PC-9 (cell line): ENCODE measurements around the gene MOV10. TPM values are rescaled to one million over a fixed set of nuclear protein-coding genes. Genes with fewer than 3 reads are reported as not detected.

Experiments
- BruUV-seq: library from RNA; stranded (reverse); fragments of 400-500 nt; replicated peaks from 2 replicates; lab custom pipeline; 2021; lab: Mats Ljungman, UMichigan
- CTCF ChIA-PET: fragments of 300-600 bp; sonication (Branson Sonifier 250); formaldehyde crosslinking; loops from one replicate; lab custom pipeline; 2022; ENCODE audit warnings: antibody characterized with exemption; lab: Charles Lee
- POLR2A ChIA-PET: fragments of 300-600 bp; sonication (Branson Sonifier 250); formaldehyde crosslinking; loops from one replicate; lab custom pipeline; 2022; ENCODE audit warnings: antibody characterized with exemption; ENCODE audit not compliant: unreplicated experiment; lab: Charles Lee
- DNase-seq, 2 experiments: peaks; one replicate each; pipeline versions ENCODE4 v3.0.0 to v3.0.0-alpha.2; 2015 to 2022; ENCODE audit warnings: mixed read lengths in 1 of 2
- H2AFZ ChIP-seq: fragments of 200-600 bp; sonication (generic); 2 replicates; pipeline ENCODE4 v1.8.1; 2017; ENCODE audit warnings: antibody characterized with exemption
- H3F3A ChIP-seq: fragments of 200-600 bp; sonication (generic); 2 replicates; pipeline ENCODE4 v1.8.1; 2017; ENCODE audit warnings: antibody characterized with exemption, mild to moderate bottlenecking, low read depth; ENCODE audit not compliant: insufficient read depth
- H3K27ac ChIP-seq: fragments of 200-600 bp; sonication (generic); 2 replicates; pipeline ENCODE4 v1.6.1; 2016; ENCODE audit warnings: mixed run types
- H3K27me3 ChIP-seq: fragments of 200-600 bp; sonication (generic); 2 replicates; pipeline ENCODE4 v1.6.1; 2016; ENCODE audit warnings: low read depth, mixed run types; ENCODE audit not compliant: insufficient read depth
- H3K36me3 ChIP-seq: fragments of 200-600 bp; sonication (generic); 2 replicates; pipeline ENCODE4 v1.6.1; 2016; ENCODE audit warnings: low read depth, mixed run types
- H3K4me1 ChIP-seq: fragments of 200-600 bp; sonication (generic); replicated peaks from 2 replicates; pipeline ENCODE4 v1.6.1; 2016; ENCODE audit warnings: mixed run types; ENCODE audit not compliant: insufficient read depth
- H3K4me2 ChIP-seq: fragments of 200-600 bp; sonication (generic); 2 replicates; pipeline ENCODE4 v1.6.1; 2017; ENCODE audit warnings: mixed run types
- H3K4me3 ChIP-seq: fragments of 200-600 bp; sonication (generic); 2 replicates; pipeline ENCODE4 v1.6.1; 2016; ENCODE audit warnings: mixed run types
- H3K79me2 ChIP-seq: fragments of 200-600 bp; sonication (generic); 2 replicates; pipeline ENCODE4 v1.6.1; 2017; ENCODE audit warnings: low read depth, mixed run types
- H3K9me2 ChIP-seq: fragments of 200-600 bp; sonication (generic); 2 replicates; pipeline ENCODE4 v1.8.1; 2017; ENCODE audit warnings: mild to moderate bottlenecking; ENCODE audit not compliant: insufficient read depth
- H3K9me3 ChIP-seq: fragments of 200-600 bp; sonication (generic); 2 replicates; pipeline ENCODE4 v1.8.1; 2016; ENCODE audit warnings: low read depth; ENCODE audit not compliant: insufficient read depth
- H4K20me1 ChIP-seq: fragments of 200-600 bp; sonication (generic); 2 replicates; pipeline ENCODE4 v1.8.1; 2017; ENCODE audit not compliant: insufficient read depth
- CTCF ChIP-seq: fragments of 200-600 bp; sonication (generic); conservative IDR thresholded peaks from 2 replicates; pipeline ENCODE4 v1.6.1; 2017; ENCODE audit warnings: mixed run types, antibody characterized with exemption, mild to moderate bottlenecking, moderate library complexity
- EZH2 ChIP-seq: fragments of 200-600 bp; sonication (generic); IDR thresholded peaks from 2 replicates; pipeline ENCODE4 v1.8.0; 2017; ENCODE audit warnings: antibody characterized with exemption, low read depth
- intact Hi-C: fragments of 100-400 bp; cut with micrococcal nuclease; formaldehyde crosslinking; loops from one replicate; pipeline ENCODE4 v1.10.0; 2022; ENCODE audit not compliant: unreplicated experiment
- total RNA-seq: library from RNA; stranded (reverse); gene quantifications from 2 replicates; pipeline ENCODE4 v1.2.3, GENCODE V29; 2021

Gene MOV10
- total RNA-seq, 1 experiment from 2014 or later = 73.7 TPM

- Histone ChIP-seq H3K9me3 (no peaks in the 10 kb centered on the region), H3K27me3 (no peaks in the 10 kb centered on the region), H4K20me1 (no peaks in the 10 kb centered on the region), H3K4me1 (no peaks in the 10 kb centered on the region), H3K9me2 (no peaks in the 10 kb centered on the region), H2AFZ (no peak overlapping the region), H3K36me3 (peaks cover 5% of the 10 kb centered on the region; the same call in 1 of the 2 replicates), H3K79me2 (no peaks in the 10 kb centered on the region), H3K4me3 (no peak overlapping the region), H3K4me2 (no peak overlapping the region), H3K27ac (no peak overlapping the region), H3F3A (peaks cover 10% of the 10 kb centered on the region; the same call in 1 of the 2 replicates)
- intact Hi-C loops = no loop called here
- no peak for DNase-seq
- ChIA-PET CTCF (no interaction called here), POLR2A (no interaction called here)
- BruUV-seq = no TSS peak
- no peak for TF ChIP-seq CTCF
- TF ChIP-seq EZH2 = no peak
Observed at GRCh38 chr1:112692681-112693080, 18.2 kb downstream of the MOV10 start.

DNA sequence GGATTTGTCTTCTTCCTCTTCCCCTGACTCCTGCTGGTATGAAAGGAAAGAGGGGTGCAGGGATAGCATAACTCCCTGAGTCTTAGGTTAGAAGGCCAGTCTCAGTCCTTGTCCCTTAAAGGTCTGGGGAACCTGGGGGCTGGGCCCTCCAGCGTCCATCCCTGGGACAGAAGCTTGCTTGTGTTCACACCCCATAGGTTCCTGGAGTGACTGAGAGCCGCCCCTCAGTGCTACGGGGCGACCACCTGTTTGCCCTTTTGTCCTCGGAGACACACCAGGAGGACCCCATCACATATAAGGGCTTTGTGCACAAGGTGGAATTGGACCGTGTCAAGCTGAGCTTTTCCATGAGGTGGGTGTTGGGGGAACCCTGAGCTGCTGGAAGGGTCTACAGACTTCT lies 19.4 kb downstream of the MOV10 start:
- BruUV-seq = no TSS peak
- Histone ChIP-seq H3K4me2 (no peak overlapping the region), H3K4me3 (no peak overlapping the region), H3K27me3 (no peaks in the 10 kb centered on the region), H3F3A (peaks cover 19% of the 10 kb centered on the region; the same call in 1 of the 2 replicates), H2AFZ (no peak overlapping the region), H3K36me3 (peaks cover 10% of the 10 kb centered on the region; the same call in 1 of the 2 replicates), H3K79me2 (no peaks in the 10 kb centered on the region), H3K9me2 (no peaks in the 10 kb centered on the region), H3K9me3 (no peaks in the 10 kb centered on the region), H3K27ac (no peak overlapping the region), H3K4me1 (peaks cover 7% of the 10 kb centered on the region), H4K20me1 (no peaks in the 10 kb centered on the region)
- ChIA-PET POLR2A (no interaction called here), CTCF (no interaction called here)
- no peak for DNase-seq
- intact Hi-C loops = no loop called here
- TF ChIP-seq EZH2 = no peak
- TF ChIP-seq CTCF = no peak

DNA sequence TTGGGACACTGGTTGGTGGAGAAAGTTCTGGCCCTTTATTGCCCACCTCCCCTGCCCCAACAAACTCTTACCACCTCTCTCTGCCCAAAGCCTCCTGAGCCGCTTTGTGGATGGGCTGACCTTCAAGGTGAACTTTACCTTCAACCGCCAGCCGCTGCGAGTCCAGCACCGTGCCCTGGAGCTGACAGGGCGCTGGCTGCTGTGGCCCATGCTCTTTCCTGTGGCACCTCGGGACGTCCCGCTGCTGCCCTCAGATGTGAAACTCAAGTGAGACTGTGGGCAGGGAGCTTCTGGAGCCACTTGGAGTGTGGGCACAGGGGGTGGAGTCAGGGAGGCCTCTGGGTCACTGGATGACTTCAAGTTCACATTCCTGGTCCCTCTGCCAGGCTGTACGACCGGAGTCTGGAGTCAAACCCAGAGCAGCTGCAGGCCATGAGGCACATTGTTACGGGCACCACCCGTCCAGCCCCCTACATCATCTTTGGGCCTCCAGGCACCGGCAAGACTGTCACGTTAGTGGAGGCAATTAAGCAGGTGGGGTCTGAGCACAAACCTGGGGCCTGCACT lies 20.0 kb downstream of the MOV10 start:
- no TSS peak for BruUV-seq
- POLR2A ChIA-PET = no interaction called here
- intact Hi-C loops = no loop called here

More for the DNA sequence above, 20.0 kb downstream of the MOV10 start:
- no peak for DNase-seq
- H4K20me1 ChIP-seq = no peaks in the 10 kb centered on the region
- no peaks in the 10 kb centered on the region for H3K27me3 ChIP-seq
- H3K4me2 ChIP-seq = no peak overlapping the region
- peaks cover 13% of the 10 kb centered on the region for H3K4me1 ChIP-seq
- H3K36me3 ChIP-seq = peaks cover 10% of the 10 kb centered on the region; the same call in 1 of the 2 replicates
- H3K9me3 ChIP-seq = no peaks in the 10 kb centered on the region
- H3K79me2 ChIP-seq = no peaks in the 10 kb centered on the region
- TF ChIP-seq EZH2 = no peak
- no peak for TF ChIP-seq CTCF
- CTCF ChIA-PET = no interaction called here
- H3K27ac ChIP-seq = no peak overlapping the region
- no peak overlapping the region for H2AFZ ChIP-seq
- H3K4me3 ChIP-seq = no peak overlapping the region
- no peaks in the 10 kb centered on the region for H3K9me2 ChIP-seq
- H3F3A ChIP-seq = peaks cover 23% of the 10 kb centered on the region; the same call in 1 of the 2 replicates
